ENCODE data around the gene TNIP2. TPM values are rescaled to one million over a fixed set of nuclear protein-coding genes. Genes with fewer than 3 reads are reported as not detected.
"Not testable (repeated sequence)": the region's sequence is repeated elsewhere in the genome, so short reads cannot be mapped to it uniquely, and the experiment has no call there.

The TNIP2 gene
- total and polyA plus RNA-seq, 9 donors = 15.7 to 19.6 (median 17.7) TPM

DNA sequence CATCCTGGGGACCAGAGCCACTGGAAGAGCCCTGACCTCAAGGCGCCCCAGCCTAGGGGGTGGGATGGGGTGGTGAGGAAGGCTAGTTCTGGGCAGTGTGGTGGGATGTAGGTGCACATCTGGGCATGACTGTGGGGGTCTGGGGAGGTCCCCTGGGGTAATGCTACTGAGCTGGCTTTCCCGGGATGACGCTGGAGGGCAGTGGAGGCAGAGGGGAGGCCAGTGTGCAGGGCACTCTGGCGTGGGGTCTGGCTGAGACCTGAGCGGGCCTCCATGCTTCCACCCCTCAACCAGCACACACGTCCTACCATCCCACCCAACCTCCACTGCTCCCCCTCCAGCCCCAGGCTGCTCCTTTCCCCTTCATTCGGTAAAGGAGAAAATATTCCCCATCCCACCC, 32.0 kb upstream of the TNIP2 start:
- Histone ChIP-seq H3K36me3 (ENCODE audit: control insufficient read depth, insufficient read depth, low read length) (no peaks in the 10 kb centered on the region), H3K4me1 (ENCODE audit: control insufficient read depth, insufficient read depth, low read length) (peaks cover 56% of the 10 kb centered on the region), H3K27ac (ENCODE audit: low read length) (no peak overlapping the region), H3K27me3 (ENCODE audit: control insufficient read depth, insufficient read depth, low read length) (no peaks in the 10 kb centered on the region), H3K4me3 (ENCODE audit: low read length) (no peak overlapping the region), H3K9me3 (replicated peaks; ENCODE audit: control insufficient read depth, low read depth, low read length) (no peaks in the 10 kb centered on the region)
- WGBS (ENCODE audit: insufficient coverage) = 69% methylated on average over 2 of the region's 7 CpGs
- no peak for DNase-seq

DNA sequence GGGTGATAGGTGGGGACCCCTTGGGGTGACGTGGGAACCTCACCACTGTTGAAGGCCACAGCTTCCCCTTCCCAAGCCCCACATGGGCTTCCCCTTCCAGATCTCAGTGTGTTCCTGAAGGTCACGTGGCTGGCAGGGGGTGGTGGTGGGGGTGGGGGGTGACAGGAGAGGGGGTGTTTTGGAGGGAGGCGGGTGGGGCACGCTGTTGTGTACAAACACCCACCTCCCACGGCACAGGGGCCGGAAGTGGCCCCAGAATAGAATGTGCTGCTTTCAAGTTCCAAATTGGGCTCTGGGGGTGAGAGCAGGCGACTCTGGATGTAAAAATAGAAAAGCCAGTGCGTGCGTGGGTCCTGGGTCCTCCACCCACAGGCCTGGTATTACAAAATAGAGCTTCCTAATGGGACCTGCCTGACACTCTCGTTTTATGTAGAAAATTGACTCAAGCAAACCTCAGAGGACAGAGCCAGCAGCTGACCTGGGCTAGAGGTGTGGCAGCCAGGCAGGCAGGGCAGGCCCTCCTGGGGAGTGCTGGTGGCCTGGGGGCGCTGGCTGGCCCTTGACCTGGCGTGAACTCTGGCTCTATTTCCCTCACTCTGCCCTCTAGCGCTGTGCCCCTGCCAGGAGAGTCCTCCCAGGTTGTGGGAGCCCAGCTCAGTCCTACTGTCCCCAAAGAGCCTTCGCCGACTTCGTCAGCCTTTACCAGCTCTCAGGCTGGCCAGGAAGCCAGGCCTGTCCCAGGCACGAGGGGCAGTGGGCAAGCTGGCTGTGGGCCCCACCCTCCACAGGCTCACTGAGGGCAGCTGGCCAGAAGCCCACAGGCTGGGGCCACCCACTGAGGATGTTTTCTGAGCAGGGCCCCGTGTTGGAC, 31.3 kb upstream of the TNIP2 start:
- Histone ChIP-seq H3K36me3 (ENCODE audit: control insufficient read depth, insufficient read depth, low read length) (no peaks in the 10 kb centered on the region), H3K27ac (ENCODE audit: low read length) (no peak overlapping the region), H3K9me3 (replicated peaks; ENCODE audit: control insufficient read depth, low read depth, low read length) (no peaks in the 10 kb centered on the region), H3K27me3 (ENCODE audit: control insufficient read depth, insufficient read depth, low read length) (no peaks in the 10 kb centered on the region), H3K4me3 (ENCODE audit: low read length) (no peak overlapping the region), H3K4me1 (ENCODE audit: control insufficient read depth, insufficient read depth, low read length) (peaks cover 53% of the 10 kb centered on the region)
- peak; percentile 59 for DNase-seq
- WGBS (ENCODE audit: insufficient coverage) = 66% methylated on average over 12 of the region's 18 CpGs

GRCh38 chr4:2786794-2787229, 30.7 kb upstream of the TNIP2 start:
- H3K4me3 ChIP-seq (ENCODE audit: low read length) = no peak overlapping the region
- peak overlapping the region; percentile 13 for H3K27ac ChIP-seq (ENCODE audit: low read length)
- peaks cover 48% of the 10 kb centered on the region for H3K4me1 ChIP-seq (ENCODE audit: control insufficient read depth, insufficient read depth, low read length)
- H3K27me3 ChIP-seq (ENCODE audit: control insufficient read depth, insufficient read depth, low read length) = no peaks in the 10 kb centered on the region
- H3K9me3 ChIP-seq (replicated peaks; ENCODE audit: control insufficient read depth, low read depth, low read length) = no peaks in the 10 kb centered on the region
- 68% methylated on average over 4 of the region's 9 CpGs for WGBS (ENCODE audit: insufficient coverage)
- H3K36me3 ChIP-seq (ENCODE audit: control insufficient read depth, insufficient read depth, low read length) = no peaks in the 10 kb centered on the region
- no peak for DNase-seq

DNA sequence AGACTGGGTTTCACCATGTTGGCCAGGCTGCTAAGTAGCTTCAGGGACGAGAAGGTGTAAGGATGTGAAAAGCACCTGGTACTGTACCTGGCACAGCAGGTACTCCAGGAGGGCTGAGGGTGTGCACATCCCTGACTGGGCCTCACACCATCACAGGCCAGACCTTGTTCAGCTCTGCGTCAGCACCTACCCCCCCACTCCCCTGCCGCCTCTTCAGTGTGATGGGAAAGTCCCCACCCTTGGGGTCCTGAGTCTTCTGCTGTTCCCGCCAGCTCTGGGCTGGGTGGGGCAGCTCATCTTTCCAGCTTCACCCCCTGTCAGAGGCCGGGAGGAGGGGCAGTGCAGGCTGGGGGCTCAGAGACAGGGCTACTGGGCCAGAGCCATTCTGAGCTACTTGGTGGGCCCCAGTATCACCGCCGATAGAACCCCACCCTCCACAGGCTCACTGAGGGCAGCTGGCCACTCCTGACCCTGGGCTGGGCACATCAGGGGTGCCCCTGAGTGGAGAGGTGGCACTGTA, 30.1 kb upstream of the TNIP2 start:
- H3K27me3 ChIP-seq (ENCODE audit: control insufficient read depth, insufficient read depth, low read length) = no peaks in the 10 kb centered on the region
- peaks cover 44% of the 10 kb centered on the region for H3K4me1 ChIP-seq (ENCODE audit: control insufficient read depth, insufficient read depth, low read length)
- no peak overlapping the region for H3K4me3 ChIP-seq (ENCODE audit: low read length)
- no peaks in the 10 kb centered on the region for H3K36me3 ChIP-seq (ENCODE audit: control insufficient read depth, insufficient read depth, low read length)
- no peak for DNase-seq
- no CpG with 5 or more reads among the region's 7 CpGs for WGBS (ENCODE audit: insufficient coverage)
- no peaks in the 10 kb centered on the region for H3K9me3 ChIP-seq (replicated peaks; ENCODE audit: control insufficient read depth, low read depth, low read length)
- peak overlapping the region; percentile 13 for H3K27ac ChIP-seq (ENCODE audit: low read length)

GRCh38 chr4:2785613-2786012, 29.5 kb upstream of the TNIP2 start:
- WGBS (ENCODE audit: insufficient coverage) = 6% methylated on average over 2 of the region's 4 CpGs
- no peak overlapping the region for H3K27ac ChIP-seq (ENCODE audit: low read length)
- H3K4me3 ChIP-seq (ENCODE audit: low read length) = no peak overlapping the region

DNA sequence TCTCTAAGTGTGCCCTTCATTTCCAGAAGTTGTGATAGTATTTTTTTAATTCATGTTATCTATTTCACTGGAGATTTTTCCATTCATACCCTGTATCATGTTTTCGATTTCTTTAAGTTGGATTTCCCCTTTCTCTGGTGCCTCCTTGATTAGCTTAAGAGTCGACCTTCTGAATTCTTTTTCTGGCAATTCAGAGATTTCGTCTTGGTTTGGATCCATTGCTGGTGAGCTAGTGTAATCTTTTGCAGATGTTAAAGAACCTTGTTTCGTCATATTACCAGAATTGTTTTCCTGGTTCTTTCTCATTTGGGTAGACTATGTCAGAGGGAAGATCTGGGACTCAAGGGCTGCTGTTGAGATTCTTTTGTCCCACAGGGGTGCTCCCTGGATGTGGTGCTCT, 27.7 kb upstream of the TNIP2 start:
- Histone ChIP-seq H3K27me3 (ENCODE audit: control insufficient read depth, insufficient read depth, low read length) (no peaks in the 10 kb centered on the region), H3K36me3 (ENCODE audit: control insufficient read depth, insufficient read depth, low read length) (no peaks in the 10 kb centered on the region), H3K9me3 (replicated peaks; ENCODE audit: control insufficient read depth, low read depth, low read length) (no peaks in the 10 kb centered on the region), H3K4me3 (ENCODE audit: low read length) (no peak overlapping the region), H3K27ac (ENCODE audit: low read length) (no peak overlapping the region), H3K4me1 (ENCODE audit: control insufficient read depth, insufficient read depth, low read length) (peaks cover 27% of the 10 kb centered on the region)
- no CpG with 5 or more reads among the region's 4 CpGs for WGBS (ENCODE audit: insufficient coverage)
- no peak for DNase-seq

More at GRCh38 chr4:2785613-2786012, 29.5 kb upstream of the TNIP2 start:
- Histone ChIP-seq H3K4me1 (ENCODE audit: control insufficient read depth, insufficient read depth, low read length) (peaks cover 39% of the 10 kb centered on the region), H3K9me3 (replicated peaks; ENCODE audit: control insufficient read depth, low read depth, low read length) (no peaks in the 10 kb centered on the region), H3K27me3 (ENCODE audit: control insufficient read depth, insufficient read depth, low read length) (no peaks in the 10 kb centered on the region), H3K36me3 (ENCODE audit: control insufficient read depth, insufficient read depth, low read length) (no peaks in the 10 kb centered on the region)
- DNase-seq = peak; percentile 58

GRCh38 chr4:2781911-2782310, 25.8 kb upstream of the TNIP2 start:
- DNase-seq = no peak
- no peaks in the 10 kb centered on the region for H3K27me3 ChIP-seq (ENCODE audit: control insufficient read depth, insufficient read depth, low read length)
- H3K27ac ChIP-seq (ENCODE audit: low read length) = no peak overlapping the region
- H3K4me3 ChIP-seq (ENCODE audit: low read length) = no peak overlapping the region
- WGBS (ENCODE audit: insufficient coverage) = 96% methylated on average over 4 of the region's 10 CpGs
- H3K9me3 ChIP-seq (replicated peaks; ENCODE audit: control insufficient read depth, low read depth, low read length) = no peaks in the 10 kb centered on the region
- H3K36me3 ChIP-seq (ENCODE audit: control insufficient read depth, insufficient read depth, low read length) = no peaks in the 10 kb centered on the region
- peaks cover 9% of the 10 kb centered on the region for H3K4me1 ChIP-seq (ENCODE audit: control insufficient read depth, insufficient read depth, low read length)

GRCh38 chr4:2780643-2781042, 24.5 kb upstream of the TNIP2 start:
- DNase-seq; H3K9me3 ChIP-seq (replicated peaks; ENCODE audit: control insufficient read depth, low read depth, low read length): not testable (repeated sequence)
- WGBS (ENCODE audit: insufficient coverage) = no CpG with 5 or more reads among the region's 5 CpGs

GRCh38 chr4:2771264-2771663, 15.1 kb upstream of the TNIP2 start:
- Histone ChIP-seq H3K9me3 (replicated peaks; ENCODE audit: control insufficient read depth, low read depth, low read length) (no peaks in the 10 kb centered on the region), H3K4me1 (ENCODE audit: control insufficient read depth, insufficient read depth, low read length) (peaks cover 13% of the 10 kb centered on the region), H3K36me3 (ENCODE audit: control insufficient read depth, insufficient read depth, low read length) (no peaks in the 10 kb centered on the region), H3K27ac (ENCODE audit: low read length) (no peak overlapping the region), H3K4me3 (ENCODE audit: low read length) (no peak overlapping the region), H3K27me3 (ENCODE audit: control insufficient read depth, insufficient read depth, low read length) (no peaks in the 10 kb centered on the region)
- 70% methylated on average over 3 of the region's 3 CpGs for WGBS (ENCODE audit: insufficient coverage)
- no peak for DNase-seq

More at GRCh38 chr4:2780643-2781042, 24.5 kb upstream of the TNIP2 start:
- H3K4me1 ChIP-seq (ENCODE audit: control insufficient read depth, insufficient read depth, low read length); H3K4me3 ChIP-seq (ENCODE audit: low read length); H3K27ac ChIP-seq (ENCODE audit: low read length); H3K27me3 ChIP-seq (ENCODE audit: control insufficient read depth, insufficient read depth, low read length); H3K36me3 ChIP-seq (ENCODE audit: control insufficient read depth, insufficient read depth, low read length): not testable (repeated sequence)

DNA sequence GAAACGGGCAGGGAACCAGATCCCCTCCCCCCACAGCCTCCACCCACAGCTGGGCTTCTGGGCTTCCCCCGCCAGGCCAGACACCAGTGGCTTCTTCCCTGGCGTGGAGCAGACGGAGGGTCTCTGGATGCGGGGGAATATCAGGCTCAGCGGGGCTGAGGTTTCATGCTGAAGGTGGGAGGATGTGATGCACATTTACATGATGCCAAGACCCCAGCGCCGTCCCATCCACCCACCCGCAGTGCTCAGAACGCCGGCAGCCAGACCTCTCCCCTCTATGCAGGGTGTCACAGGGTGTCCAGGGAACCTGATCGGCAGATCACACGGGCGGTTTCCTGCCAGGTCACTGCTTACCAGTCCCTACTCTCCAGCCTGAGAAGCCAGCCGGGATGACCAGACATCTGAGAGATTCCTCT, 12.8 kb upstream of the TNIP2 start:
- no peaks in the 10 kb centered on the region for H3K36me3 ChIP-seq (ENCODE audit: control insufficient read depth, insufficient read depth, low read length)
- H3K4me1 ChIP-seq (ENCODE audit: control insufficient read depth, insufficient read depth, low read length) = peaks cover 13% of the 10 kb centered on the region
- H3K9me3 ChIP-seq (replicated peaks; ENCODE audit: control insufficient read depth, low read depth, low read length) = no peaks in the 10 kb centered on the region
- no peaks in the 10 kb centered on the region for H3K27me3 ChIP-seq (ENCODE audit: control insufficient read depth, insufficient read depth, low read length)
- no peak overlapping the region for H3K4me3 ChIP-seq (ENCODE audit: low read length)
- no peak for DNase-seq
- H3K27ac ChIP-seq (ENCODE audit: low read length) = no peak overlapping the region
- WGBS (ENCODE audit: insufficient coverage) = 19% methylated on average over 5 of the region's 15 CpGs

All from muscle of leg (tissue), 11 donors.